ENCODE measurements around the gene OGT. TPM values are rescaled to one million over a fixed set of nuclear protein-coding genes. Genes with fewer than 3 reads are reported as not detected.

Gene OGT
- total RNA-seq, 1 experiment from 2014 or later = 174 TPM

DNA sequence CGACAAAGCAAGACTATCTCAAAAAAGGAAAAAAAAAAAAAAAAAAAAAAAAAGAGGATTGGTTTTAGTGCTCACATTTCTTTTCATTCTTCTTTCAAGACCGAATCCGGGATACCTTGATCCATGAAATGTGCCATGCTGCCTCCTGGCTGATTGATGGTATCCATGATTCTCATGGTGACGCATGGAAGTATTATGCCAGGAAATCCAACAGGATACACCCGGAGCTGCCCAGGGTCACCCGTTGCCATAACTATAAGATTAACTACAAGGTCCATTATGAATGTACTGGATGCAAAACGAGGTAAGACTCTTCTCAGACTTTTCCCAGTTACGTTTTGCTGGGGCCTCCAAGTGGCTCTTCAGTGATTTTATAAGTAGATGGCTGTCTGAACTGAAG, 79.4 kb downstream of the OGT start:
- Histone ChIP-seq H3K4me1 (ENCODE audit: control insufficient read depth, insufficient read depth, low read length) (no peaks in the 10 kb centered on the region), H3K27ac (ENCODE audit: low read length) (no peak overlapping the region), H3K36me3 (ENCODE audit: control insufficient read depth, insufficient read depth, low read length) (peaks cover 5% of the 10 kb centered on the region; the same call in 1 of the 2 replicates), H3K27me3 (ENCODE audit: control insufficient read depth, insufficient read depth, low read length) (no peaks in the 10 kb centered on the region), H3K9me3 (ENCODE audit: control insufficient read depth, insufficient read depth, low read depth, low read length) (no peaks in the 10 kb centered on the region), H3K4me3 (ENCODE audit: low read depth in 2 of 2, low read length in 2 of 2) (no peak overlapping the region)
- ChIA-PET CTCF (no interaction called here), POLR2A (no interaction called here)
- TF ChIP-seq SIN3A (IDR thresholded peaks at IDR 0.05; ENCODE audit: borderline replicate concordance, insufficient read depth, low read depth, low read length) (no peak), POLR2AphosphoS5 (IDR thresholded peaks at IDR 0.05; ENCODE audit: low read depth, low read length) (no peak)
- in situ Hi-C loops (cut with HindIII; ENCODE audit: low pct_unique_long_range_greater_than_20kb, low sequenced_read_pairs) = no loop called here
- intact Hi-C loops (cut with micrococcal nuclease; ENCODE audit: unreplicated experiment) = no loop called here
- ATAC-seq = no peak
- no peak for DNase-seq (ENCODE audit: low read depth, low spot score)
- BruUV-seq (replicated peaks) = no TSS peak

DNA sequence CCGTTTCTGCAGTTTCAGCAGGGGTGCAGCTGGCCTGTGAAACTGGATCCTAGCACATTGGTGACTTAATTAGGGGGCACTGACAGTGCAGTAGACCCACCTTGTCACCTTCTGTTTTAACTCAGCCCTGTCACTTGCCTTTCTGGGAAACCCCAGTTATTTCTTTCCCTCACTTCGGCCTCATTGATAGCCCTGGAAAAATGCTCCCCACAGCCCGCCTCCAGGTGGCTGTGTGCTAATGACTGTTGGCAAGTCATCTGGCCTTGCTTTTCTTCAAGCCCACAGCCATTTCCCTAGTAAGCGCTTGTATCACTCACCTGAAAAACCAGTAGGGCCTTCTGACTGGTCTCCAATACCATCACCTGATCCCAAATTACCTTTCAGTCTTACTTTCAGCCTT, 82.2 kb downstream of the OGT start:
- Histone ChIP-seq H3K9me3 (ENCODE audit: control insufficient read depth, insufficient read depth, low read depth, low read length) (no peaks in the 10 kb centered on the region), H3K27ac (ENCODE audit: low read length) (no peak overlapping the region), H3K4me1 (ENCODE audit: control insufficient read depth, insufficient read depth, low read length) (no peaks in the 10 kb centered on the region), H3K27me3 (ENCODE audit: control insufficient read depth, insufficient read depth, low read length) (no peaks in the 10 kb centered on the region), H3K36me3 (ENCODE audit: control insufficient read depth, insufficient read depth, low read length) (no peaks in the 10 kb centered on the region; the same call in 1 of the 2 replicates), H3K4me3 (ENCODE audit: low read depth in 2 of 2, low read length in 2 of 2) (no peak overlapping the region)
- in situ Hi-C loops (cut with HindIII; ENCODE audit: low pct_unique_long_range_greater_than_20kb, low sequenced_read_pairs) (no loop called here), intact Hi-C loops (cut with micrococcal nuclease; ENCODE audit: unreplicated experiment) (no loop called here)
- no peak for DNase-seq (ENCODE audit: low read depth, low spot score)
- no peak for ATAC-seq
- ChIA-PET POLR2A (no interaction called here), CTCF (no interaction called here)
- no TSS peak for BruUV-seq (replicated peaks)
- no peak for TF ChIP-seq SIN3A (IDR thresholded peaks at IDR 0.05; ENCODE audit: borderline replicate concordance, insufficient read depth, low read depth, low read length)

DNA sequence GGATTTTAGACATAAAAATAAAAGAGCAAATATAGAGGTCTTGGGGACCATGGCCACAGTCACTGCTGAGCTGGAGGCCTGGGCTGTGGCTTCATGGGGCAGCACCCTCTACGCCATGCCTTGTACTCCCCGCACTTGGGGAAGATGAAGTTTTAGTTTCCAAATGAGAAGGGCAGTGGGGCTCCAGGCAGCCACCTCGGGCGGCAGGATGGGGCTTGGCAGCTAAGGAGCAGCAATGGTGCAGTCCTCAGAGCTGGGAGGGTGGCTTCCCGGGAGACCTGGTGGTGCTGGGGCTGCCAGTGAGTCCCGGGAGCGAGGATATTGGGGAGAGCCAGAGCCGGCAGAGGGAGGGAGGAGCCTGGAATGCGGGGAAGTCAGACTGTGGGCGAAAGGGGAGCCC, 83.0 kb downstream of the OGT start:
- no peaks in the 10 kb centered on the region for H3K9me3 ChIP-seq (ENCODE audit: control insufficient read depth, insufficient read depth, low read depth, low read length)
- ATAC-seq (no peak), DNase-seq (ENCODE audit: low read depth, low spot score) (no peak)
- intact Hi-C loops (cut with micrococcal nuclease; ENCODE audit: unreplicated experiment) (no loop called here), in situ Hi-C loops (cut with HindIII; ENCODE audit: low pct_unique_long_range_greater_than_20kb, low sequenced_read_pairs) (no loop called here)
- H3K4me3 ChIP-seq (ENCODE audit: low read depth in 2 of 2, low read length in 2 of 2) = no peak overlapping the region
- no peaks in the 10 kb centered on the region for H3K27me3 ChIP-seq (ENCODE audit: control insufficient read depth, insufficient read depth, low read length)
- ChIA-PET CTCF (no interaction called here), POLR2A (no interaction called here)
- no peak overlapping the region for H3K27ac ChIP-seq (ENCODE audit: low read length)
- BruUV-seq (replicated peaks) = no TSS peak
- no peaks in the 10 kb centered on the region; the same call in 1 of the 2 replicates for H3K36me3 ChIP-seq (ENCODE audit: control insufficient read depth, insufficient read depth, low read length)
- H3K4me1 ChIP-seq (ENCODE audit: control insufficient read depth, insufficient read depth, low read length) = no peaks in the 10 kb centered on the region
- TF ChIP-seq POLR2AphosphoS5 (IDR thresholded peaks at IDR 0.05; ENCODE audit: low read depth, low read length) (no peak), SIN3A (IDR thresholded peaks at IDR 0.05; ENCODE audit: borderline replicate concordance, insufficient read depth, low read depth, low read length) (no peak), TCF7L2 (IDR thresholded peaks at IDR 0.05; ENCODE audit: low read depth, low read length) (no peak)
- TF ChIP-seq, protein P1, sequence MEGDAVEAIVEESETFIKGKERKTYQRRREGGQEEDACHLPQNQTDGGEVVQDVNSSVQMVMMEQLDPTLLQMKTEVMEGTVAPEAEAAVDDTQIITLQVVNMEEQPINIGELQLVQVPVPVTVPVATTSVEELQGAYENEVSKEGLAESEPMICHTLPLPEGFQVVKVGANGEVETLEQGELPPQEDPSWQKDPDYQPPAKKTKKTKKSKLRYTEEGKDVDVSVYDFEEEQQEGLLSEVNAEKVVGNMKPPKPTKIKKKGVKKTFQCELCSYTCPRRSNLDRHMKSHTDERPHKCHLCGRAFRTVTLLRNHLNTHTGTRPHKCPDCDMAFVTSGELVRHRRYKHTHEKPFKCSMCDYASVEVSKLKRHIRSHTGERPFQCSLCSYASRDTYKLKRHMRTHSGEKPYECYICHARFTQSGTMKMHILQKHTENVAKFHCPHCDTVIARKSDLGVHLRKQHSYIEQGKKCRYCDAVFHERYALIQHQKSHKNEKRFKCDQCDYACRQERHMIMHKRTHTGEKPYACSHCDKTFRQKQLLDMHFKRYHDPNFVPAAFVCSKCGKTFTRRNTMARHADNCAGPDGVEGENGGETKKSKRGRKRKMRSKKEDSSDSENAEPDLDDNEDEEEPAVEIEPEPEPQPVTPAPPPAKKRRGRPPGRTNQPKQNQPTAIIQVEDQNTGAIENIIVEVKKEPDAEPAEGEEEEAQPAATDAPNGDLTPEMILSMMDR (IDR thresholded peaks at IDR 0.05) = no peak
- TF ChIP-seq, protein P2, sequence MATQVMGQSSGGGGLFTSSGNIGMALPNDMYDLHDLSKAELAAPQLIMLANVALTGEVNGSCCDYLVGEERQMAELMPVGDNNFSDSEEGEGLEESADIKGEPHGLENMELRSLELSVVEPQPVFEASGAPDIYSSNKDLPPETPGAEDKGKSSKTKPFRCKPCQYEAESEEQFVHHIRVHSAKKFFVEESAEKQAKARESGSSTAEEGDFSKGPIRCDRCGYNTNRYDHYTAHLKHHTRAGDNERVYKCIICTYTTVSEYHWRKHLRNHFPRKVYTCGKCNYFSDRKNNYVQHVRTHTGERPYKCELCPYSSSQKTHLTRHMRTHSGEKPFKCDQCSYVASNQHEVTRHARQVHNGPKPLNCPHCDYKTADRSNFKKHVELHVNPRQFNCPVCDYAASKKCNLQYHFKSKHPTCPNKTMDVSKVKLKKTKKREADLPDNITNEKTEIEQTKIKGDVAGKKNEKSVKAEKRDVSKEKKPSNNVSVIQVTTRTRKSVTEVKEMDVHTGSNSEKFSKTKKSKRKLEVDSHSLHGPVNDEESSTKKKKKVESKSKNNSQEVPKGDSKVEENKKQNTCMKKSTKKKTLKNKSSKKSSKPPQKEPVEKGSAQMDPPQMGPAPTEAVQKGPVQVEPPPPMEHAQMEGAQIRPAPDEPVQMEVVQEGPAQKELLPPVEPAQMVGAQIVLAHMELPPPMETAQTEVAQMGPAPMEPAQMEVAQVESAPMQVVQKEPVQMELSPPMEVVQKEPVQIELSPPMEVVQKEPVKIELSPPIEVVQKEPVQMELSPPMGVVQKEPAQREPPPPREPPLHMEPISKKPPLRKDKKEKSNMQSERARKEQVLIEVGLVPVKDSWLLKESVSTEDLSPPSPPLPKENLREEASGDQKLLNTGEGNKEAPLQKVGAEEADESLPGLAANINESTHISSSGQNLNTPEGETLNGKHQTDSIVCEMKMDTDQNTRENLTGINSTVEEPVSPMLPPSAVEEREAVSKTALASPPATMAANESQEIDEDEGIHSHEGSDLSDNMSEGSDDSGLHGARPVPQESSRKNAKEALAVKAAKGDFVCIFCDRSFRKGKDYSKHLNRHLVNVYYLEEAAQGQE (IDR thresholded peaks at IDR 0.05; ENCODE audit: insufficient read depth in 1 of 2, low read depth in 2 of 2, low read length in 1 of 2) = no peak

Measured in Panc1 (cell line).